ENCODE data around the gene CACFD1.

- TF ChIP-seq CTCF (IDR thresholded peaks at IDR 0.05), result no peak
- no peak for TF ChIP-seq EP300 (IDR thresholded peaks at IDR 0.05)
- no peak for TF ChIP-seq POLR2A (IDR thresholded peaks at IDR 0.05)
- no peak for TF ChIP-seq POLR2AphosphoS5 (IDR thresholded peaks at IDR 0.05)
Measured at GRCh38 chr9:133456409-133456808, 3.4 kb upstream of the CACFD1 start.
